Measurements from ENCODE around the gene MRI1.
A peak's percentile ranks its signal among the peaks of the same experiment; 100 is the strongest.
"Not testable (repeated sequence)": the region's sequence is repeated elsewhere in the genome, so short reads cannot be mapped to it uniquely, and the experiment has no call there.

Gene MRI1

GRCh38 chr19:13764101-13764807 is at the start of gene MRI1:
Gene MRI1, plus strand, starts transcription at chr19:13764522. Its CDS starts 67 bp downstream, at chr19:13764589.
- peak; percentile 83 for DNase-seq

- DNase-seq = no peak
Observed at GRCh38 chr19:13717194-13717643, 47.1 kb upstream of the MRI1 start.

- no peak for DNase-seq
Observed at GRCh38 chr19:13718733-13719132, 45.6 kb upstream of the MRI1 start.

GRCh38 chr19:13722146-13722545 is 42.2 kb upstream of the MRI1 start:
- no peak for DNase-seq

- DNase-seq = no peak
Observed at GRCh38 chr19:13723206-13723605, 41.1 kb upstream of the MRI1 start.

GRCh38 chr19:13726323-13726722 is 38.0 kb upstream of the MRI1 start:
- DNase-seq = no peak

GRCh38 chr19:13727798-13728197 is 36.5 kb upstream of the MRI1 start:
- DNase-seq = no peak

- DNase-seq = no peak
Observed at GRCh38 chr19:13729859-13730258, 34.5 kb upstream of the MRI1 start.

GRCh38 chr19:13731147-13731964 is 33.0 kb upstream of the MRI1 start:
- DNase-seq = peak; percentile 96

- no peak for DNase-seq
Observed at GRCh38 chr19:13732337-13732736, 32.0 kb upstream of the MRI1 start.

- DNase-seq = no peak
Observed at GRCh38 chr19:13734751-13735150, 29.6 kb upstream of the MRI1 start.

- no peak for DNase-seq
Observed at GRCh38 chr19:13738073-13738472, 26.2 kb upstream of the MRI1 start.

GRCh38 chr19:13741893-13742292 is 22.4 kb upstream of the MRI1 start:
- no peak for DNase-seq

- DNase-seq = no peak
Observed at GRCh38 chr19:13742756-13743155, 21.6 kb upstream of the MRI1 start.

GRCh38 chr19:13744174-13744573 is 20.1 kb upstream of the MRI1 start:
- no peak for DNase-seq

GRCh38 chr19:13747098-13747453 is 17.2 kb upstream of the MRI1 start:
- no peak for DNase-seq

GRCh38 chr19:13748169-13748828 is 16.0 kb upstream of the MRI1 start:
- peak; percentile 43 for DNase-seq

GRCh38 chr19:13751436-13751835 is 12.9 kb upstream of the MRI1 start:
- no peak for DNase-seq

- not testable (repeated sequence) for DNase-seq
Observed at GRCh38 chr19:13753622-13754021, 10.7 kb upstream of the MRI1 start.

GRCh38 chr19:13756210-13756609 is 8.1 kb upstream of the MRI1 start:
- no peak for DNase-seq

- DNase-seq = no peak
Observed at GRCh38 chr19:13757805-13758772, 6.2 kb upstream of the MRI1 start.

GRCh38 chr19:13758795-13759194 is 5.5 kb upstream of the MRI1 start:
- DNase-seq = no peak

- no peak for DNase-seq
Observed at GRCh38 chr19:13761423-13761822, 2.9 kb upstream of the MRI1 start.

All from stimulated activated CD8-positive, alpha-beta memory T cell treated with anti-CD3 and anti-CD28 coated beads, Interleukin-4, amount 100 ng/mL, for 48 hours (primary cell).